HUES6 (cell line): ENCODE data around the gene NCAPG2.

ENCODE experiments used
- H3K27ac ChIP-seq: 2 replicates; pipeline ENCODE4 v1.7.0; 2013; ENCODE audit warnings: low read depth, mild to moderate bottlenecking, low read length, inconsistent platforms
- H3K27me3 ChIP-seq: 2 replicates; pipeline ENCODE4 v1.6.1; 2013; ENCODE audit warnings: low read length; ENCODE audit not compliant: control insufficient read depth, insufficient read depth
- H3K36me3 ChIP-seq: 2 replicates; pipeline ENCODE4 v1.6.1; 2013; ENCODE audit warnings: low read length; ENCODE audit not compliant: control insufficient read depth, insufficient read depth
- H3K4me1 ChIP-seq: 2 replicates; pipeline ENCODE4 v1.6.1; 2013; ENCODE audit warnings: low read length; ENCODE audit not compliant: control insufficient read depth, insufficient read depth
- H3K4me3 ChIP-seq: 2 replicates; pipeline ENCODE4 v1.5.1; 2013; ENCODE audit warnings: low read depth, low read length
- H3K9ac ChIP-seq: one replicate; pipeline ENCODE4 v1.6.1; 2013; ENCODE audit warnings: mild to moderate bottlenecking, low read length
- H3K9me3 ChIP-seq: 2 replicates; pipeline ENCODE4 v1.6.1; 2013; ENCODE audit warnings: low read depth, low read length; ENCODE audit not compliant: control insufficient read depth, insufficient read depth

NCAPG2 gene

GRCh38 chr7:158723714-158724385, 19.2 kb upstream of the NCAPG2 start:
- Histone ChIP-seq H3K27me3 (no peaks in the 10 kb centered on the region), H3K4me1 (no peaks in the 10 kb centered on the region), H3K4me3 (no peak overlapping the region), H3K27ac (no peak overlapping the region), H3K36me3 (no peaks in the 10 kb centered on the region), H3K9ac (no peak overlapping the region), H3K9me3 (no peaks in the 10 kb centered on the region)

GRCh38 chr7:158723266-158723665, 18.7 kb upstream of the NCAPG2 start:
- H3K9ac ChIP-seq: no peak overlapping the region
- no peaks in the 10 kb centered on the region for H3K36me3 ChIP-seq
- peaks cover under 1% of the 10 kb centered on the region; the same call in 1 of the 2 replicates for H3K27me3 ChIP-seq
- H3K9me3 ChIP-seq: no peaks in the 10 kb centered on the region
- no peak overlapping the region for H3K27ac ChIP-seq
- H3K4me3 ChIP-seq: no peak overlapping the region
- no peaks in the 10 kb centered on the region for H3K4me1 ChIP-seq

- Histone ChIP-seq H3K27me3 (peaks cover 6% of the 10 kb centered on the region; the same call in 1 of the 2 replicates), H3K4me3 (no peak overlapping the region), H3K27ac (no peak overlapping the region), H3K9me3 (no peaks in the 10 kb centered on the region), H3K36me3 (no peaks in the 10 kb centered on the region), H3K9ac (no peak overlapping the region), H3K4me1 (no peaks in the 10 kb centered on the region)
Measured at GRCh38 chr7:158722574-158723237, 18.1 kb upstream of the NCAPG2 start.

GRCh38 chr7:158720112-158720511, 15.5 kb upstream of the NCAPG2 start:
- no peaks in the 10 kb centered on the region for H3K9me3 ChIP-seq
- no peaks in the 10 kb centered on the region for H3K4me1 ChIP-seq
- H3K27ac ChIP-seq: no peak overlapping the region
- H3K9ac ChIP-seq: no peak overlapping the region
- no peak overlapping the region for H3K4me3 ChIP-seq
- no peaks in the 10 kb centered on the region for H3K36me3 ChIP-seq
- peaks cover 19% of the 10 kb centered on the region; the same call in 1 of the 2 replicates for H3K27me3 ChIP-seq

- Histone ChIP-seq H3K4me1 (no peaks in the 10 kb centered on the region), H3K27ac (no peak overlapping the region), H3K9me3 (no peaks in the 10 kb centered on the region), H3K36me3 (no peaks in the 10 kb centered on the region), H3K27me3 (peaks cover 19% of the 10 kb centered on the region; the same call in 1 of the 2 replicates), H3K9ac (no peak overlapping the region), H3K4me3 (no peak overlapping the region)
Measured at GRCh38 chr7:158716802-158717201, 12.2 kb upstream of the NCAPG2 start.

- no peaks in the 10 kb centered on the region for H3K27me3 ChIP-seq
- H3K4me1 ChIP-seq: no peaks in the 10 kb centered on the region
- no peaks in the 10 kb centered on the region for H3K36me3 ChIP-seq
- no peak overlapping the region for H3K9ac ChIP-seq
- H3K27ac ChIP-seq: no peak overlapping the region
- H3K9me3 ChIP-seq: peaks cover 13% of the 10 kb centered on the region
- no peak overlapping the region for H3K4me3 ChIP-seq
Measured at GRCh38 chr7:158710651-158711102, 6.1 kb upstream of the NCAPG2 start.

GRCh38 chr7:158707610-158708009, 3.0 kb upstream of the NCAPG2 start:
- Histone ChIP-seq H3K4me3 (no peak overlapping the region), H3K27ac (no peak overlapping the region), H3K36me3 (no peaks in the 10 kb centered on the region), H3K27me3 (no peaks in the 10 kb centered on the region), H3K4me1 (peaks cover 12% of the 10 kb centered on the region), H3K9ac (no peak overlapping the region), H3K9me3 (peaks cover 13% of the 10 kb centered on the region)

- peaks cover 13% of the 10 kb centered on the region for H3K9me3 ChIP-seq
- no peak overlapping the region for H3K27ac ChIP-seq
- H3K4me1 ChIP-seq: peaks cover 18% of the 10 kb centered on the region
- H3K36me3 ChIP-seq: no peaks in the 10 kb centered on the region; the same call in 1 of the 2 replicates
- H3K4me3 ChIP-seq: no peak overlapping the region
- no peaks in the 10 kb centered on the region for H3K27me3 ChIP-seq
- H3K9ac ChIP-seq: no peak overlapping the region
Measured at GRCh38 chr7:158706710-158707590, 2.3 kb upstream of the NCAPG2 start.

- Histone ChIP-seq H3K27me3 (no peaks in the 10 kb centered on the region), H3K9ac (no peak overlapping the region), H3K36me3 (peaks cover 5% of the 10 kb centered on the region), H3K4me1 (peaks cover 24% of the 10 kb centered on the region), H3K27ac (no peak overlapping the region), H3K9me3 (peaks cover 13% of the 10 kb centered on the region), H3K4me3 (no peak overlapping the region)
Measured at GRCh38 chr7:158706273-158706704, 1.7 kb upstream of the NCAPG2 start.

- H3K9ac ChIP-seq: peak overlapping the region; percentile 63
- H3K4me1 ChIP-seq: peaks cover 27% of the 10 kb centered on the region
- H3K27me3 ChIP-seq: no peaks in the 10 kb centered on the region
- peak overlapping the region; percentile 99 for H3K4me3 ChIP-seq
- H3K27ac ChIP-seq: peak overlapping the region; percentile 96
- peaks cover 15% of the 10 kb centered on the region for H3K36me3 ChIP-seq
- H3K9me3 ChIP-seq: peaks cover 11% of the 10 kb centered on the region
Measured at GRCh38 chr7:158705234-158705850, 738 bp upstream of the NCAPG2 start.
